ENCODE data around the gene CWF19L2.

Gene CWF19L2

DNA sequence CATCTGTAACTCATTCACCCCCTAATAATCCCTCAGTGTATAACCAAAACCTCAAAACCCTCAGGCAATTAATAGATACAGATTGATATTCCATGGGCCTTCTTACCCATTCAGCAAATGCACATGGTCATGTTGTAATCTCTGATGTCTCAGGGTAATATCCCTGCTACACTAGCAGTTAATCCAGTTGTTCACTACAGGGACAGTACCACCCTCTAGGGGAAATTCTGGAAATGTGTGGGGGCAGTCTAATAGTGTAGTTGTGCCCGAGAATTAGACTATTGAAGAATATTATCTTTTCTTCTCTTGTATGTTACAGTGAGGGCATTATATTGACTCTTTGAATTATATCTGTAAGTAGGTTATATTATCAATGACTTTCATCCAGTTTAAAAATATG lies 175.4 kb downstream of the CWF19L2 start:
- no peak for DNase-seq

Measured in activated effector memory CD4-positive, alpha-beta T cell treated with anti-CD3 and anti-CD28 coated beads, Interleukin-2, amount 50 U/mL, for 16 hours (primary cell).